CD4-positive, alpha-beta T cell (primary cell): ENCODE measurements around the gene PIK3R2. TPM values are rescaled to one million over a fixed set of nuclear protein-coding genes. Genes with fewer than 3 reads are reported as not detected.

Experiments used
- ATAC-seq: fragments of 200-7000 bp; cut with Tn5 transposase; one replicate; pipeline ENCODE4 v1.10.0; 2022; ENCODE audit warnings: mild to moderate bottlenecking; ENCODE audit not compliant: poor library complexity
- CTCF ChIA-PET: fragments of 350-600 bp; sonication (Branson Sonifier 250); formaldehyde crosslinking; loops from one replicate; lab custom pipeline; 2021; ENCODE audit warnings: antibody characterized with exemption, inconsistent platforms; lab: Charles Lee
- POLR2A ChIA-PET: fragments of 350-600 bp; sonication (Branson Sonifier 250); formaldehyde crosslinking; loops from one replicate; lab custom pipeline; 2021; ENCODE audit warnings: antibody characterized with exemption, inconsistent platforms; lab: Charles Lee
- DNase-seq, 14 experiments: peaks; one replicate each; pipeline ENCODE4 v3.0.0-alpha.2; 2013 to 2020; ENCODE audit warnings: mixed read lengths in 2 of 14
- H3K27ac ChIP-seq, 2 donors: one replicate each; pipeline versions ENCODE4 v1.5.1 to v1.7.0; 2013; ENCODE audit warnings: low read length in 2 of 2, low read depth in 1 of 2, mild to moderate bottlenecking in 1 of 2
- H3K27me3 ChIP-seq, 2 experiments: 1 replicate in 1 of 2; 2 replicates in 1 of 2; pipeline versions ENCODE4 v1.6.1 to v1.7.0; 2013; ENCODE audit warnings: low read length in 2 of 2, control low read depth in 1 of 2, mild to moderate bottlenecking in 1 of 2, moderate library complexity in 1 of 2; ENCODE audit not compliant: insufficient read depth in 2 of 2, control insufficient read depth in 1 of 2
- H3K36me3 ChIP-seq: one replicate; pipeline ENCODE4 v1.6.1; 2013; ENCODE audit warnings: low read length, control low read depth; ENCODE audit not compliant: insufficient read depth
- H3K4me1 ChIP-seq: one replicate; pipeline ENCODE4 v1.6.1; 2013; ENCODE audit warnings: low read length, control low read depth; ENCODE audit not compliant: insufficient read depth
- H3K4me3 ChIP-seq: one replicate; pipeline ENCODE4 v1.5.1; 2013; ENCODE audit warnings: mild to moderate bottlenecking, low read length, moderate library complexity
- H3K9me3 ChIP-seq, 2 experiments: 1 replicate in 1 of 2; 2 replicates in 1 of 2; pipeline versions ENCODE4 v1.6.1 to v1.7.0; 2013; ENCODE audit warnings: low read length in 2 of 2, mild to moderate bottlenecking in 2 of 2, control low read depth in 1 of 2, moderate library complexity in 1 of 2; ENCODE audit not compliant: control insufficient read depth in 1 of 2, insufficient read depth in 1 of 2
- H3K27ac Mint-ChIP-seq: one replicate; pipeline ENCODE4 v1.8.0; 2020; ENCODE audit warnings: mixed read lengths
- H3K27me3 Mint-ChIP-seq: one replicate; pipeline ENCODE4 v1.8.0; 2021; ENCODE audit warnings: mixed read lengths
- H3K36me3 Mint-ChIP-seq: one replicate; pipeline ENCODE4 v1.8.0; 2021; ENCODE audit warnings: low read depth, mixed read lengths
- H3K4me1 Mint-ChIP-seq: one replicate; pipeline ENCODE4 v1.8.0; 2021; ENCODE audit warnings: low read depth, mixed read lengths
- H3K4me3 Mint-ChIP-seq: one replicate; pipeline ENCODE4 v1.8.0; 2020; ENCODE audit warnings: mild to moderate bottlenecking, mixed read lengths
- H3K9me3 Mint-ChIP-seq: one replicate; pipeline ENCODE4 v1.8.0; 2020; ENCODE audit warnings: mixed read lengths
- intact Hi-C, 2 experiments: fragments of 100-400 bp; cut with DNase I in 1 of 2; cut with micrococcal nuclease in 1 of 2; formaldehyde crosslinking; loops; one replicate each; pipeline versions ENCODE4 v1.15.1 to v1.9.0; 2023 to 2025; cut with DNase I, micrococcal nuclease
- total RNA-seq, 174 experiments: library from RNA in 2 of 174; stranded (reverse) in 2 of 174; gene quantifications; one replicate each; pipeline ENCODE4 v1.2.3 and lab custom pipeline; 2021 to 2026
- TF ChIP-seq, protein P1 (sequence below): fragments of 200-600 bp; IDR thresholded peaks from one replicate; pipeline ENCODE4 v1.8.0; 2022; ENCODE audit warnings: antibody characterized with exemption, mild to moderate bottlenecking

Gene PIK3R2
- total RNA-seq, 2 experiments from 2014 or later, result 4.6 to 5.6 TPM

DNA sequence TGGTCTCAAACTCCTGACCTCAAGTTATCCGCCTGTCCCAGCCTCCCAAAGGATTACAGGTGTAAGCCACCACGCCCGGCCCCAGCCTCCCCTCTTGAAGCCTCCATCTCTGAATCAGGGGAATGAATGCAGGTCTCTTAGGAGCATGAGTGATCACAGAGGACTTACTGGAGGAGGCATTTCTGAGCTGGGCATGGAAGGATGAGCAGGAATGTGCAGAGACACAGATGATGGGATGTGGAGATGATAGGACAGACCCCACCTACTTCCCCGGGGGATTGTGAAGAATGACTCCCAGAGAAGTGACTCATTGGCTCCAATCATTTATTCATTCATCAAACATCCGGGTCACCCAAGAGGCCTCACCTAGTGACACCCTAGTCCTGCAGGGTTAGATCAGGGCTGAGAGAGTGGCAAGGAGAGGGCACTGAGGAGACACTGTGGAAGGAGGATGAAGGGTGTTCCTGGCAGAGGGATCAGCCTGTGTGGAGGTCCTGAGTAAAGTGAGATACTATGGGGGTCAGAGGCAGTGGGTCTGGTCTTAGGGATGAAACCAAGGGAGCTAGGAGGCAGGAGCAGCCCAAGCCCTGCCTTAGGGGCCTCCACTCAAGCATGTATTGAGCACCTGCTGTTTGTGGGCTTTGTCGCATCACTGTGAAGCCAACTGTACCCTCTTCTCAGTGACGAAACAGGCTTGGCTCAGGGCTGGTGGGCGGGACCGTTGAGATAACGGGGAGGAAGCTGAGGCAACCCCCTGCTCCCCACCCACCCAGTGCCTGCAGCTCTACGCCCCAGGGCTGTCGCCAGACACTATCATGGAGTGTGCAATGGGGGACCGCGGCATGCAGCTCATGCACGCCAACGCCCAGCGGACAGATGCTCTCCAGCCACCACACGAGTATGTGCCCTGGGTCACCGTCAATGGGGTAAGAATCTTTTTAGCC lies 23.7 kb downstream of the PIK3R2 start:
- TF ChIP-seq, protein P1, sequence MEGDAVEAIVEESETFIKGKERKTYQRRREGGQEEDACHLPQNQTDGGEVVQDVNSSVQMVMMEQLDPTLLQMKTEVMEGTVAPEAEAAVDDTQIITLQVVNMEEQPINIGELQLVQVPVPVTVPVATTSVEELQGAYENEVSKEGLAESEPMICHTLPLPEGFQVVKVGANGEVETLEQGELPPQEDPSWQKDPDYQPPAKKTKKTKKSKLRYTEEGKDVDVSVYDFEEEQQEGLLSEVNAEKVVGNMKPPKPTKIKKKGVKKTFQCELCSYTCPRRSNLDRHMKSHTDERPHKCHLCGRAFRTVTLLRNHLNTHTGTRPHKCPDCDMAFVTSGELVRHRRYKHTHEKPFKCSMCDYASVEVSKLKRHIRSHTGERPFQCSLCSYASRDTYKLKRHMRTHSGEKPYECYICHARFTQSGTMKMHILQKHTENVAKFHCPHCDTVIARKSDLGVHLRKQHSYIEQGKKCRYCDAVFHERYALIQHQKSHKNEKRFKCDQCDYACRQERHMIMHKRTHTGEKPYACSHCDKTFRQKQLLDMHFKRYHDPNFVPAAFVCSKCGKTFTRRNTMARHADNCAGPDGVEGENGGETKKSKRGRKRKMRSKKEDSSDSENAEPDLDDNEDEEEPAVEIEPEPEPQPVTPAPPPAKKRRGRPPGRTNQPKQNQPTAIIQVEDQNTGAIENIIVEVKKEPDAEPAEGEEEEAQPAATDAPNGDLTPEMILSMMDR, result no peak
- intact Hi-C loops, result no loop called here
- Mint-ChIP-seq H3K9me3 (no peaks in the 10 kb centered on the region), H3K27me3 (no peaks in the 10 kb centered on the region), H3K36me3 (no peaks in the 10 kb centered on the region), H3K4me1 (peaks cover 12% of the 10 kb centered on the region), H3K4me3 (no peak overlapping the region), H3K27ac (no peak overlapping the region)
- Histone ChIP-seq H3K36me3 (peaks cover 2% of the 10 kb centered on the region), H3K9me3 (no peaks in the 10 kb centered on the region), H3K4me1 (peaks cover 28% of the 10 kb centered on the region), H3K27ac (no peak overlapping the region), H3K27me3 (no peaks in the 10 kb centered on the region), H3K4me3 (peak overlapping the region; percentile 12)
- no peak for ATAC-seq
- no peak for DNase-seq
- POLR2A ChIA-PET, result no interaction called here
- CTCF ChIA-PET, result interaction anchor here (1.6 kb wide), 1 partner anchor 9 kb away, joined by 5 read pairs; no protein-coding TSS in a partner anchor

DNA sequence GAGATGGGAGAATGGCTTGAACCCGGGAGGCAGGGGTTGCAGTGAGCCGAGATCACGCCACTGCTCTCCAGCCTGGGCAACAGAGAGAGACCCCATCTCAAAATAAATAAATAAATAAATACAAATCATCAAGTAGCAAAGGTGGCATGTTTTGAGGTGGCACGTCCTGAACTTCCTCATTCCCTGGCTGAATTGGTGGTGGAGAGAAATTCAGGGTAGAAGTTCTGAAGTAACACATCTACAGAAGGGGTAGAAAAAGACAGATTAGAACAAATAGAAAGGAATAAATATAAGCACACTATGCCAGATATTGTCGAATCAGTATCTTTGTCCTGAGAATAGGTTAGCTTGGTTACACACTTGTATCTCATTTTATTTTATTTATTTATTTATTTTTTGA lies 27.0 kb downstream of the PIK3R2 start:
- Histone ChIP-seq H3K27me3 (no peaks in the 10 kb centered on the region), H3K9me3 (no peaks in the 10 kb centered on the region), H3K4me1 (peaks cover 3% of the 10 kb centered on the region), H3K27ac (no peak overlapping the region), H3K4me3 (no peak overlapping the region), H3K36me3 (peaks cover 2% of the 10 kb centered on the region)
- ChIA-PET CTCF (no interaction called here), POLR2A (no interaction called here)
- no peaks in the 10 kb centered on the region for H3K9me3 Mint-ChIP-seq
- TF ChIP-seq, protein P1, result no peak
- no peaks in the 10 kb centered on the region for H3K27me3 Mint-ChIP-seq
- no peaks in the 10 kb centered on the region for H3K36me3 Mint-ChIP-seq
- intact Hi-C loops, result no loop called here
- DNase-seq (no peak), ATAC-seq (no peak)
- no peak overlapping the region for H3K27ac Mint-ChIP-seq
- no peak overlapping the region for H3K4me3 Mint-ChIP-seq
- H3K4me1 Mint-ChIP-seq, result peaks cover 3% of the 10 kb centered on the region

DNA sequence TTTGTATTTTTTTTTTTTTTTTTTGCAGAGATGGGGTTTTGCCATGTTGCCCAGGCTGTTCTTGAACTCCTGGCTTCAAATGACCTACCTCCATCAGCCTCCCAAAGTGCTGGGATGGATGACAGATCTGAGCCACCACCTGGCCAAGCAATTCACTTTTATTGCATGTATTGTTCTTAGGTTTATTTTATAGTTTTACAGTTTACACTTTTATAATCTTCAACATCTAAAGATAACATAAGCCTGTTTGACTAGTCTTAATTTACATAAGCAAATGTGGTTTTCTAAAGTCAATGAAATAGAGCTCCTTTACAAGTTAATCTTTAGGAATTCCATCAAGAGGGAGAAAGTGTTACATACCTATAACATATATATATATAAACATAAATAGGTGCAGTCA lies 30.6 kb downstream of the PIK3R2 start:
- ChIA-PET CTCF (no interaction called here), POLR2A (interaction anchor here (1.6 kb wide), 1 partner anchor 9 kb away, joined by 5 read pairs; the partner anchor contains the start of gene MPV17L2)
- no peaks in the 10 kb centered on the region for H3K4me1 ChIP-seq
- intact Hi-C loops, result no loop called here
- H3K4me3 ChIP-seq, result no peak overlapping the region
- no peak overlapping the region for H3K27ac Mint-ChIP-seq
- H3K27me3 ChIP-seq, result no peaks in the 10 kb centered on the region
- TF ChIP-seq, protein P1, result no peak
- no peaks in the 10 kb centered on the region for H3K4me1 Mint-ChIP-seq
- no peaks in the 10 kb centered on the region for H3K9me3 Mint-ChIP-seq
- peak in 1 of 14 experiments; percentile 1 for DNase-seq
- H3K27me3 Mint-ChIP-seq, result peaks cover 4% of the 10 kb centered on the region
- no peaks in the 10 kb centered on the region for H3K36me3 Mint-ChIP-seq
- H3K27ac ChIP-seq, result no peak overlapping the region
- H3K9me3 ChIP-seq, result no peaks in the 10 kb centered on the region
- H3K36me3 ChIP-seq, result no peaks in the 10 kb centered on the region
- H3K4me3 Mint-ChIP-seq, result no peak overlapping the region
- no peak for ATAC-seq
